ENCODE data around the gene CPNE6. TPM values are rescaled to one million over a fixed set of nuclear protein-coding genes. Genes with fewer than 3 reads are reported as not detected.
A peak's percentile ranks its signal among the peaks of the same experiment; 100 is the strongest.
"Not testable (repeated sequence)": the region's sequence is repeated elsewhere in the genome, so short reads cannot be mapped to it uniquely, and the experiment has no call there.

The CPNE6 gene
- total and polyA plus RNA-seq, 2 of the 8 experiments (the other 6 are each of a cell fraction or from before 2014, with no cell fraction given): 0.05 TPM; not detected in 1

DNA sequence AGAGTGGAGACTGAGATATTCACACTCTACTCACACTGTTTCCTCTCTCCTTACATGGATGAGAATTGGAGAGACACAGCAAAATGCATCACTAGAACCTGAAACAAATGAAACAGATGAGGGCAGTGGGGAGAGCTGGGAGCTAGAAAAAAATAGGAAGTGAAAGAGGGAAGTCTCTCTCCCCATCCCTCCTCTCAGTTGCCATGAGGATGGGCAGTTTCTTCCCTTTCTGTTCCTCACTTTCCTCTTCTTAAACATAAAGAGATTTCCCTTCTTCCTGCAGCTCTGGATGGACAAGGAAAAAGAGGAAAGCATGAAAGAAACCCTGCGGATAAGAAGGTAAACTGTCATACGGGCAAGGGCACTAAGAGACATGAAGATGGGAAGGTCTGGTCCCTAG is 22.4 kb upstream of the CPNE6 start:
- H3K9me3 ChIP-seq (ENCODE audit: insufficient read depth in 2 of 2, low read depth in 1 of 2, low read length in 1 of 2); H3K36me3 ChIP-seq (ENCODE audit: control insufficient read depth in 2 of 4, insufficient read depth in 4 of 4, low read length in 3 of 4); H4K91ac ChIP-seq (replicated peaks; ENCODE audit: insufficient read length, low read length); H3K27ac ChIP-seq (ENCODE audit: low read depth, low read length); H4K20me1 ChIP-seq (replicated peaks in 1 of 2; ENCODE audit: control insufficient read depth in 1 of 2, insufficient read depth in 2 of 2, low read length in 2 of 2); H3K23ac ChIP-seq (ENCODE audit: insufficient read length); H3K4me1 ChIP-seq (replicated peaks in 1 of 4; ENCODE audit: control insufficient read depth in 3 of 4, insufficient read depth in 4 of 4, low read length in 3 of 4); H2BK120ac ChIP-seq (replicated peaks; ENCODE audit: low read depth, low read length); H4K8ac ChIP-seq (ENCODE audit: extremely low read depth, insufficient read depth, low read length); H3K79me2 ChIP-seq (ENCODE audit: control insufficient read depth in 1 of 2, insufficient read depth in 2 of 2, low read length in 2 of 2); H3K4ac ChIP-seq (replicated peaks; ENCODE audit: insufficient read length, low read depth, low read length); H2BK5ac ChIP-seq (ENCODE audit: low read depth, low read length); H3K9ac ChIP-seq (replicated peaks in 1 of 4; ENCODE audit: extremely low read depth in 1 of 4, low read depth in 3 of 4, low read length in 3 of 4); H3K23me2 ChIP-seq (ENCODE audit: low read depth, low read length); H2BK15ac ChIP-seq (ENCODE audit: low read length); DNase-seq (ENCODE audit: low read depth in 1 of 2, low spot score in 2 of 2); H2BK20ac ChIP-seq (ENCODE audit: low read length); H2AK5ac ChIP-seq (ENCODE audit: low read depth, low read length); H3K56ac ChIP-seq (replicated peaks; ENCODE audit: insufficient read length, low read depth, low read length); H3K79me1 ChIP-seq (ENCODE audit: low read depth, low read length); H3K4me3 ChIP-seq (ENCODE audit: extremely low read depth in 1 of 4, insufficient read depth in 2 of 4, low read depth in 3 of 4, low read length in 4 of 4); H2BK12ac ChIP-seq (ENCODE audit: low read depth, low read length); H3K27me3 ChIP-seq (replicated peaks in 1 of 4; ENCODE audit: control insufficient read depth in 3 of 4, extremely low read depth in 1 of 4, insufficient read depth in 3 of 4, low read length in 3 of 4); H4K5ac ChIP-seq (ENCODE audit: insufficient read length, low read depth, low read length); H3K14ac ChIP-seq (ENCODE audit: insufficient read length); H3K4me2 ChIP-seq (ENCODE audit: insufficient read depth in 1 of 2, low read depth in 2 of 2, low read length in 2 of 2); H2AFZ ChIP-seq (ENCODE audit: low read length); H3K18ac ChIP-seq (ENCODE audit: extremely low read depth, low read length); FAIRE-seq: not testable (repeated sequence)
- 92% methylated on average over 2 of the region's 2 CpGs; no CpG with 5 or more reads in 1 of the 2 experiments for WGBS, 2 experiments (ENCODE audit: extremely low coverage in 1 of 2, insufficient coverage in 1 of 2, insufficient read length in 1 of 2, insufficient replicate concordance in 2 of 2, low coverage in 1 of 2, low lambda C conversion rate in 2 of 2, missing lambda C conversion rate in 1 of 2)
- POLR2A ChIA-PET (ENCODE audit: partially characterized antibody): interaction anchor here (8.0 kb wide), 1 partner anchor 45 kb away, joined by 57 read pairs; the partner anchor contains the start of gene PCK2
- CTCF ChIA-PET (ENCODE audit: partially characterized antibody): interaction anchor here (1.8 to 2.6 kb wide), 2 partner anchors 9 to 11 kb away, joined by 5 to 10 read pairs; no protein-coding TSS in a partner anchor

DNA sequence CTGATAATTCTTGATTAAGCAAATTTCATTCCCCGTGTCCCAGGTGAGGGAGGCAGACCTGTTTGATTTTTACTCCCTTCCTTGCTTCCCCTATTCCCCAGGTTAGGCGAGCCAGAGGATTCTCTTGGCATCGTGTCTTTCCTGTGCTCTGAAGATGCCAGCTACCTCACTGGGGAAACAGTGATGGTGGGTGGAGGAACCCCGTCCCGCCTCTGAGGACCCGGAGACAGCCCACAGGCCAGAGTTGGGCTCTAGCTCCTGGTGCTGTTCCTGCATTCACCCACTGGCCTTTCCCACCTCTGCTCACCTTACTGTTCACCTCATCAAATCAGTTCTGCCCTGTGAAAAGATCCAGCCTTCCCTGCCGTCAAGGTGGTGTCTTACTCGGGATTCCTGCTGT is 20.6 kb upstream of the CPNE6 start:
- H3K9me3 ChIP-seq (ENCODE audit: insufficient read depth in 2 of 2, low read depth in 1 of 2, low read length in 1 of 2); H2BK120ac ChIP-seq (replicated peaks; ENCODE audit: low read depth, low read length); FAIRE-seq; H3K36me3 ChIP-seq (ENCODE audit: control insufficient read depth in 2 of 4, insufficient read depth in 4 of 4, low read length in 3 of 4); H3K27me3 ChIP-seq (replicated peaks in 1 of 4; ENCODE audit: control insufficient read depth in 3 of 4, extremely low read depth in 1 of 4, insufficient read depth in 3 of 4, low read length in 3 of 4); H3K56ac ChIP-seq (replicated peaks; ENCODE audit: insufficient read length, low read depth, low read length); H3K18ac ChIP-seq (ENCODE audit: extremely low read depth, low read length); H3K23me2 ChIP-seq (ENCODE audit: low read depth, low read length); H3K79me2 ChIP-seq (ENCODE audit: control insufficient read depth in 1 of 2, insufficient read depth in 2 of 2, low read length in 2 of 2); H2BK12ac ChIP-seq (ENCODE audit: low read depth, low read length); H2BK15ac ChIP-seq (ENCODE audit: low read length); H4K20me1 ChIP-seq (replicated peaks in 1 of 2; ENCODE audit: control insufficient read depth in 1 of 2, insufficient read depth in 2 of 2, low read length in 2 of 2); H2BK5ac ChIP-seq (ENCODE audit: low read depth, low read length); H2AK5ac ChIP-seq (ENCODE audit: low read depth, low read length); H3K23ac ChIP-seq (ENCODE audit: insufficient read length); H3K4ac ChIP-seq (replicated peaks; ENCODE audit: insufficient read length, low read depth, low read length); H3K79me1 ChIP-seq (ENCODE audit: low read depth, low read length); H3K4me1 ChIP-seq (replicated peaks in 1 of 4; ENCODE audit: control insufficient read depth in 3 of 4, insufficient read depth in 4 of 4, low read length in 3 of 4); DNase-seq (ENCODE audit: low read depth in 1 of 2, low spot score in 2 of 2); H2AFZ ChIP-seq (ENCODE audit: low read length); H3K14ac ChIP-seq (ENCODE audit: insufficient read length); H4K91ac ChIP-seq (replicated peaks; ENCODE audit: insufficient read length, low read length); H4K5ac ChIP-seq (ENCODE audit: insufficient read length, low read depth, low read length); H2BK20ac ChIP-seq (ENCODE audit: low read length); H3K27ac ChIP-seq (ENCODE audit: low read depth, low read length): not testable (repeated sequence)
- H4K8ac ChIP-seq (ENCODE audit: extremely low read depth, insufficient read depth, low read length): 0 out of 2 replicates have a peak overlapping the region, but pooled peaks have one; percentile 15
- POLR2A ChIA-PET (ENCODE audit: partially characterized antibody): interaction anchor here (0.8 to 8.0 kb wide), 7 partner anchors 11 to 55 kb away, joined by 3 to 57 read pairs (median 4); partner anchors contain the start of gene PCK2
- CTCF ChIA-PET (ENCODE audit: partially characterized antibody): interaction anchor here (1.2 to 9.6 kb wide), 3 partner anchors 9 to 40 kb away, joined by 4 to 234 read pairs (median 5); partner anchors contain the start of gene PCK2
- 68% methylated on average over 8 of the region's 8 CpGs; no CpG with 5 or more reads in 1 of the 2 experiments for WGBS, 2 experiments (ENCODE audit: extremely low coverage in 1 of 2, insufficient coverage in 1 of 2, insufficient read length in 1 of 2, insufficient replicate concordance in 2 of 2, low coverage in 1 of 2, low lambda C conversion rate in 2 of 2, missing lambda C conversion rate in 1 of 2)
- peak overlapping the region; percentile 89 to 99 for H3K4me2 ChIP-seq (ENCODE audit: insufficient read depth in 1 of 2, low read depth in 2 of 2, low read length in 2 of 2)
- peak overlapping the region in 2 of 4 experiments; percentile 56 to 82; a peak in 3 of 8 replicates for H3K4me3 ChIP-seq (ENCODE audit: extremely low read depth in 1 of 4, insufficient read depth in 2 of 4, low read depth in 3 of 4, low read length in 4 of 4)
- peak overlapping the region in 1 of 4 experiments; percentile 19; a peak in 1 of 7 replicates for H3K9ac ChIP-seq (replicated peaks in 1 of 4; ENCODE audit: extremely low read depth in 1 of 4, low read depth in 3 of 4, low read length in 3 of 4)

Measured in H1 (cell line).